GM18858 (cell line): ENCODE measurements around the gene BCAN.

Experiments
- ATAC-seq: cut with Tn5 transposase; IDR thresholded peaks from one replicate; pipeline ENCODE4 v1.9.1; 2021; ENCODE audit not compliant: unreplicated experiment

Gene BCAN

DNA sequence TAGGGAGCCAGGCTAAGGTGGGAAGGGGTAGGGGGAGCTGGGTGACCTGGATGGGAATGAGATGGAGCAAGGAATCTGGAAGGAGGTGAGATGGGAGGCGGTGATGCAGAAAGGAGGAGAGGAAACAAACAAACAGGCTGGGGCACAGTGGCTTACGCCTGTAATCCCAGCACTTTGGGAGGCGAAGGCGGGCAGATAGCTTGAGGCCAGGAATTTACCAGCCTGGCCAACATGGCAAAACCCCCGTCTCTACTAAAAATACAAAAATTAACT lies 52.7 kb downstream of the BCAN start:
- no peak for ATAC-seq

DNA sequence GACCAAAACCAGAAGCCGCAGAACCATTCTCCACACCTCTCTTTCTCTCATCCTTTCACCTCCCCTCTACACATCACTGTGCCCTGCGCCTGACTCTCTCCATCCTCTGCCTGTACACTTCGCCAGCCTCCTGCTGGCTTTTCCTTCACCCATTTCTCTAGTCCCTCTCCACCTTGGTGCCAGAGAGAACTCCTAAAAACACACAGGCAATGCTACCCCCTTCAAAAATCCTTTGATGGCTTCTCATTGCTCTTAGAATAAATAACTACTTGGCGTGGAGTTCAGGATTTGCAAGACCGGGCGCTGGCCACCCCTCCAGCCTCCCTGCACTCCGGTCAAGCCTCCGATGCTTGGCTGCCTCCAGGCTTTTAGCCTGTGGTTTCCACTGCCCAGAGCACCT lies 54.8 kb downstream of the BCAN start:
- no peak for ATAC-seq

DNA sequence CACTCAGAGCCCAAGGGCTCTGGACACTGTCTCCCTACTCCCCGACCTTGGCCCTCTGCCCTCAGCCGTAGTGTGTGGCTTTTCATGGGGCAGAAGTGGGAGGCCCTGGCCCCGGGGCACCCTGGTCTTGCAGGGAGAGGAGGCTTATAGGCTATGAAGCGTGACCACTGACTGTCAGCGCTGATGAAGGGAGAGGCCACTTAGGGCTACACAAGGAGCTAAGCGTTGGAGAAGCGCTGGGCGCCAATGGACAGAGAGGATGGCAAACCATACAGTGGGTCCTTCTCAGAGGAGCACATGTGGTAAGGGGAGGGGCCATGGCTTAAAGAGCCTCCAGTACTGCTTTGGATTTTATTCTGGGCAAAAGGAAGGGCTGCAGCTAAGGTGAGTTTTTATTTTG lies 55.6 kb downstream of the BCAN start:
- no peak for ATAC-seq

DNA sequence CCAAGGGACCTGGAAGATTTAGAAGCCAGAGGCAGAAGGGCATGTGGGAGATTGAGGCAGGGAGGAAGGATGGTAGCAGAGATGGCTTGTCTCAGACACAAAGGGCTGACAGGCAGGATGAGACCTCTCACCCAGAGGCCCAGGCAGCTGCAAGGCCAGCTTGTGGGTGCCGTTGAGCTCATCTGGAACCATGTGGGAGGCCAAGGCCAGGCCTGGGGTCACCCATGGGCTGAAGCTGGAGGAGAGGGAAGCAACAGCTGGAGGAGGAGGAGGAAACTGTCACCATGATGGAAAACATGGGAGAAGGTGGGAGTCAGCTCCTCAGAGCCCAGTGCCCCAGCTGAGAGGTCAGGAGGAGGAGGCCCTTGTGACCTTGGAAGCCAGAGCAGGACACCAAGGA lies 57.1 kb downstream of the BCAN start:
- no peak for ATAC-seq

DNA sequence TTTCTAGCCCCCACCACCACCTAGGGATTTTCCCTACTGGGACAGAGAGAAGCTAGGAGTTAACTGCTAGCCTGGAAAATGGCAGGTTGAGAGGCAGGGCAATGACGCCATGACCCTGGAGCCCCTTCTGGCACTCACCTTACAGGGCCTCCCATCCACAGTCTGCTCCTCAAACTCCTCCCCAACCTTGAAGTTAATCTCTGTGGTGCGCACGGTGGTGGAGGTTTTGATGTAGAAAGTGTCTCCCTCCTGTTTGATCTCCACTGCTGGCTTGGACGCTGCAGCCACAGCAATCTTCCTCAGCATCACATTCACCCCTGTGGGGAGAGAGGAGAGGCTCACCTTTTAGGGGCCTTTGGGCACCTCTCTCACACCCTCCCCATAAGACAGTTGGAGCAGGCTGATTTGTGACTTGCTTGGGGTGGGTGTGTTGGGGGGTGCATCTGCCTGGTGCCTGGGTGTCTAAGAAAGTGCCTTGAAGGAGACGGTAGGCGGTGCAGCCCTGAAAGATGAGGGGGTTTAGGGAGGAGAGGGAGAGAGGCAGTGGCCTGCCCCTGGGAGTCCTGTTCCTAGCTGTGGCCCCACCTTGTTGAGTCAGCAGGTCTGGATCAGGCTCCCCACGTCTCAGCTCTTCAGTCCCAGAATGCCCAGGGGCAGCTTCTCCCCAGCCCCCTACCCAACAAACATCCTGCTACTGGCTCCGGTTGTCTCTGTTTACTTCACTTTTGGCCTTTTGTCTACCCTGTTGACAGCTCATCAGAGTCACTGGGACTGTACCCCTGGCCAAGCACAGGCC lies 59.0 kb downstream of the BCAN start:
- ATAC-seq = no peak

DNA sequence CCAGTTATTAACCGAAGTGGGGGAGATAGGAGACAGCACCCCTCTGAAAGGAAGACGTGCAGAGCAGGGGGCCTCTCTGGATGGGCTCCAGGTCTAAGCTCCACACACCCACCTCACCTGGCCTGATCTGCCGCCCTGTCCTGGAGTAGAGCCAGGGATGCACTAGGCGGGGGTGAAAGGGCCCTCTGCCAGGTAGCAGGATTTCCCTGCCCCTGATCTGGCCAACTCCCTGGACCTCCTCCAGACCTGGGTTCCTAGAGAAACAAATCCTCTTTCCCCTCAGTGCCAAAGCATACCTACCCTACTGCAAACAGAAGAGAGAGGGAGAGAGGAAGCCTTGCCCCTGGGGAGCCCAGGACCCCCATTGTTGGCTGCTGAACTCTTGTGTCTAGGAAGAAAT lies 61.4 kb downstream of the BCAN start:
- ATAC-seq = no peak

DNA sequence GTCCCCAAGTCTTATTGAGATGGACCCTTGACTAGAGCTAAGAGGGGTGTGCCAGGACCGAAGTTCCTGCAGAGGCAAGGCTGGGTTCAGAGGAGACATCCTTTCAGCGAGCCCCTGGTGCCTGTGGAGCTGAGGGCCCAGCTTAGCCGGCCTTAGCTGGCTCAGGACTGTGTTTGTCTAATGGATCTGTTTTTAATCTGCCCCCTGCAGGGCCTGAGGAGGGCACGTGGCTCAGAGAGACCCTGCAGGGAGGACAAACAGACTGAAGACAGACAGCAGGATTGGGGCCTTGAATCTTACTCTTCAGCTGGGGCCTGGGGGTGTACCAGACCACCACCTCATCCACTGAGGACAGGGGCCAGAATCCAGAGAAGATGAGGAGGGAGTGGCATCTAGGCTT lies 61.8 kb downstream of the BCAN start:
- ATAC-seq = no peak

DNA sequence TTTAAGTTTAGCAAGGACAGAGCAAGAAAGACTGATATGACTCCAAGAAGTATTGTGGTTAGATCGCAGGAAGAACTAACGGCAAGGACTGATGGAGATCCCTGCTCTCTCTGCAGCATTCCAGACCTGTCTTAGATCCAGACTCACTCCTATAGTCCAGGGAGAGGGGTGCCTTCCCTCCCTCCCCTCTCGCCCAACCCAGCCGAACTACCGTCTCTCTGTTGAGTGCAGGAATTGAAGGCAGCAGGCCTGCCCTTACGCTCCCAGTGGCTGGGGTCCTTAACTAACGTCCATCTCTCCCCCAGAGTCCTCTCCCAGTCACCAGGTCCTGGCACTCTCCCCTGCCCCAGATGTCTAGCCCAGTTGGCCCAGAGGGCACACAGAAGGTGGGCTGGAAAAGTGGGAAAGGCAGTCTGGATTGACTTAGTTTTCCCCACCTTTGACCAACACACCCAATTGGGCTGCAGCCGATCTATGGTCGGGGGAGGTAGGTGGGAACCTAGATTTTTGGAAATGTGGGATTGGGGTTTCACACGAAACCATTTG lies 62.3 kb downstream of the BCAN start:
- ATAC-seq = no peak

DNA sequence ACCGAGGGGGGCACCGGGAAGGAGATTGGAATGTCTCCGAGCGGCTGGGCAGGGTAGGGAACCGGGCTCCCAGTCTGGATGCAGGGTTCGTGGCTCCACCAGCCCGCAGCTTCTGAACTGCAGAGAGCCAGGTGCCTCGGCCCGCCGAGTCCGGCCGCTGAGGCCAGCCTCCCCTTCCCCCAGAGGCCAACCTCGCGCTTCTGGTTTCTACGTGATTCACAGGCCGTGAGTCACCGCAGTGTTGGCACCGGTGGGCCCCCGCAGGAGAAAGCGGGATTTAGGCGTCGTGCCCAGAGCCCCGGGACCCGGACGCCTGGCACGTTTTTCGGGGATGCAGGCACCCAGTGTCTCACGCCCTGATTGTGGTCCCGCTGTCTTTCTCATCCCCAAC lies 63.0 kb downstream of the BCAN start:
- no peak for ATAC-seq

DNA sequence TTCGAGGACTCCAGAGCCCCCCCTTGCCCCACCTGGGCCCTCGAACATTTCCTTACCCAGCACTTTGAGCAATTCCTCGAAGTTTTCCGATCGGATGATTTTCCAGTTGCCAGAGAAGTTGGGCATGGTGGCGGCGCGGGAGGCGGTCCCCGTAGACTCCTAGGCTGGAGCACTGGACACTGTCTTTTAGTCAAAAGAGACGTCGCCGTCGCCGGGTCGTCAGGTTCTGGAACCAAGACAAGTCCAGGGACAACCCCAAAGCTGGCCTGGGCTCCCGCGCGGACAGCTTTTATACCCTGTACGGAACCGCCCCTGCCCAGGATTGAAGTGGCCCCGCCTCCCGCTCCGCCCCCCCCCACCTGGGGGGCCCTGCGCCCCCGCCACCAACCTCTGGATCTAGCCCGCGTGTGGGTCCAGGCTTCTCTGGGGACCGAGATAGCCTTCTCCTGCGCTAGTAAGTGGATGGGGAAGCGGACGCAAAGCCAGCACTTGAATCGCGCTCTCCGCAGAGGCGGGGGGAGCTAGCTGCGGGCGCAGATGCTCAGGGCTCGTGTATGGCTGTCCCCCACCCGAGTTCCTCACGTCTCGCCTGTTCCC lies 63.5 kb downstream of the BCAN start, which contains the start of gene CRABP2:
TSS of gene CRABP2 (minus strand) at position 263 of the 597 bp plus-strand sequence. CDS start at position 126, 137 bp downstream.
- ATAC-seq = no peak

DNA sequence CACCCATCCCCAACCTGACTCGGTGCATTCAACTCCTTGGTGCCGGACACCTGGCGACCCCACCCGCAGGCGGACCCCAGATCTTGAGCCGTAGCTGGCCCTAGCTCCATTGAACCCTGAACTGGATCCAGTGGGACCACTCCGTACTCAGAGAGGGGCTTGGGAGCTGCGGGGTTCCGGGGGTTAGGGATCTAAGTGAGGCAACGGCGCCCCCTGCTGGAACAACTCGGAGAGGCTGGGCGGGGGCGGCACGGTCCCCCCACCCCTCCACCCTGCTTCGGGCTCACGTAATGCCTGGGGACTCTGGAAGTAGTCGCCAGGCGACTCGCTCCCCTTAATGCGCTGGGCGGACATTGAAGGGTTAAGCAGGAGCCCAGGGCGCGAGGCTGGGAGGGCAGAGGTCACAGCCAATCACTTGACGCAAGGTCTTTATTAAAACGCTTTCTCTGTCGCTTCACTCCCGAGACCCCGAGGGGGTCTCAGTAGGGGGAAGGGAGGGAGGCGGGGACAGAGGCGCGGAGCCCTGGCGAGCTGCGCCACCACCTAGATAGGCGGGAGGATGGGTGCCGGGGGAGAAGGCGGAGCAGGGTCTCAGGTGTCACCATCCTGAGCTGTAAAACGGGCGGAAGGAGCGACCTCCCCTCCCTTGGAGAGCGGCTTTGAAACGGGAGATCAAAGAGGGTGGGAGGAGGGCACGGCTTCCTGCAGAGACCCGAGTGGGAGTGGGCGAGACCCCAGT lies 64.2 kb downstream of the BCAN start:
- no peak for ATAC-seq

DNA sequence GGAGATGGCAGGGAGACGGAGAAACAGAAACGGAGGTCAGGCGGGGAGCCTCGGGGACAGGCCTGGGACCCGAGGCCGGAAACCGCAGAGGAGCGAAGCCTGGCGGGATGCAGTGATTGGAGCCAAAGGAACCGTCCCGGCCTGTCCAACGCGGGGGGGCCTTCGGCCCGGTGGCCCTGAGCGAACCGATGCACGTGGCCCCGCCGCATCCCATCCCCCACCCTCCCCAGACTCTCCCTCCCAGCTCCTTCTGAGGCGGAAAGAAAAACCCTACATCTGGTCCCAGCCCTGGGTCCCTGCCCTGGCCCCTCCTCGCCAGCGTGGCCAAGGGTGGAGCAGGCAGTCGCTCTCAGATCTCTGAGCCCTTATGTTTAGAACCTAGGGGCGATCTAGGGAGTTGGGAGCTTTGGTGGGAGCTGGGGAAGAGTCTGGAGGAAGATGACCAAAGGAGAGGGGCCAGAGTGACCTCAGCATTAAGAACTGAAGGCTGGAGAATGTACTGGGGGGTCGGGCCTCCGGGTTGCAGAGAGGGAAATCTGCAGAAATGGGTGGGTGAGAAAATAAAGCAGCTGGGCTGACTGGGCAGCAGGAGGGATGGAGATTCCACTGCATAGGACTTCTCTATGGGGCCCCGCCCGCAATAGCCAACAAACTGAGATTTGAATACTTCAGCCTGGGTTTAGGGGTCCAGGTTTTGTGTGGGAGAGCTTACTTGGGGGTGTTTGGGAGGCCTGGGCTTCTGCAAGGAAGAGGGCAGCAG lies 64.9 kb downstream of the BCAN start:
- no peak for ATAC-seq

DNA sequence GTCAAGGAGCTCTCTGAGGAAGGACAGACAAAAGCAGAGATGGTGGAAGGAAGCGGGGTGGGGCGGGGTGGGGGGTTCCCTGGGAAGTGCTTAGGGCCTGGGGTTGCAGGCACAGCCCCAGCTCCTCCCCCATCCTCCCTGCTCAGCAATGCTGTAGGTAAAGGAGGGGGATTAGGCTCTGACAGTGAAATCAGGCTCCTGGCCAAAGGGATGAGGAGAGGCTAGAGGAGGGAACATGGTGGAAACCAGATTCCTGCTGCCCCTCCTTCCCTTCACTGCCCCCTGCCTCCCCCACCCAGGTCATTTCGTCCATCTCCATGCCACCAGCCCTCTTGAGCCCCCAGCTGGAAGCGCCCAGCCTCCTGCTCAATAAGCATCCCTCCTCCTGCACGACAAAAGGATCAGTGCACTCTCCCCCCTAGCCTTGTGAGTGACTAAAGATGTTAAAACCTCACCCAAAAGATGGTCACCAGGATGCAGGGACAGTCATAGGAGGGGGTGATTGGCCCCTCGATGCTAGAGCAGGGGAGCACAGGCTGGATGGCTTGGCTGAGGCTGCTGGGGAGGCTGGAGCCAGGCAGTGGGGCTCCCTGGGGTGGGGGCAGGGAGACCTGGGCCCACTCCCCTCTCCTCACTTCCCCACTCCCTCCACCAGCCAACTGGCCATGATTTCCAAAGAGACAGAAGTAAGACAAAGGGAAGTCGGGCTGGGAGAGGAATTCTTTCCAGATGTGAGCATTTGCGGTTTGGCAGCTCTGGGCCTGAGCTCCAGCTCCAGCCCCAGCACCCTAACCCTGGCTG lies 65.7 kb downstream of the BCAN start:
- ATAC-seq = no peak

DNA sequence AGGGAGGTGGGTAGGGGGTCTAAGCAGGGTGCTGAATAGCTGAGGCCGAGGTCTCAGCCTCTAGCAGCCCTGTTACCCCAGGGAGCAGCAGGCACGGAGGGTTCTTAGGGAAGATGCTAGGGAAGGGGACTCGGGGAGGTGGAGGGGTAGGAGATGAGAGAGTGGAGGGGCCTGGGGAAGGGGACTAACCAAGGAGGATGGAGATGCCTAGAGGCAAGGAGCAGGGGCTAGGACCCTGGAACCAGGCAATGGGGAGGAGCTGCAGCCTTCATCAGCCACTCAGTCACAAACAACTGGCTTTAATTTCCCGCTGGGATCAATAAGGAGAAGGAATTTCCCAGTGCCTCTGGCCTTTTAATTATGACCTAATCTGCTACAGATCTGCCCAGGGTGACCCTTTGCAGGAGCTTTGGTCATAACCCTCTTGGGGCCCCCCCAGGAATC lies 66.3 kb downstream of the BCAN start:
- ATAC-seq = no peak

DNA sequence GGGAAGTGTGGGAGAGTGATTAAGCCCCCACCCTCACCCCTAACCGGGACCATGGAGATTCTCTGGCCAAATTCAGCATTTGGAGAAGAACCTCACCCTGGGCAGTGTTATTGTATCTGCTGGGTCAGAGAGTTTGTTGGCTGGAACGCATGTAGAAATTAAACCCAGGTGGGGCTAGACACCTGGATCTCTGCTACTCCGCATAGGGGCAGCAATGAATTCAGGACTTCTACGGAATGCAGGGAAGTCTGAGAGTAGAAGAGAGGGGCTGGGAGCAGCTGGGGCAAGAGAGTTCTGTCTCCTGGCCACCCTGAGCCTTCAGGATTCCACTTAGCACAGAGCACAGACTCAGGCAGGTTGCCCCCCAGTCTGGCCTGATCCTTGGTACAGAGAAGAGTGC lies 67.1 kb downstream of the BCAN start:
- ATAC-seq = no peak
